PC-9 (cell line): Measurements from ENCODE around the gene RASSF9.

ENCODE experiments used
- CTCF ChIP-seq: fragments of 200-600 bp; sonication (generic); conservative IDR thresholded peaks from 2 replicates; pipeline ENCODE4 v1.6.1; 2017; ENCODE audit warnings: mixed run types, antibody characterized with exemption, mild to moderate bottlenecking, moderate library complexity
- EZH2 ChIP-seq: fragments of 200-600 bp; sonication (generic); IDR thresholded peaks from 2 replicates; pipeline ENCODE4 v1.8.0; 2017; ENCODE audit warnings: antibody characterized with exemption, low read depth

- TF ChIP-seq CTCF (no peak), EZH2 (no peak)
These were observed 40.2 kb downstream of the RASSF9 start for GRCh38 chr12:85796001-85796400.
